Middle frontal gyrus (tissue), 1 donor: ENCODE measurements around the gene ROR2.
"Not testable (repeated sequence)": the region's sequence is repeated elsewhere in the genome, so short reads cannot be mapped to it uniquely, and the experiment has no call there.

Experiments used
- DNase-seq: peaks from one replicate; pipeline ENCODE4 v3.0.0-alpha.2; 2015; ENCODE audit warnings: low spot score; ENCODE audit errors: extremely low spot score

ROR2 gene

DNA sequence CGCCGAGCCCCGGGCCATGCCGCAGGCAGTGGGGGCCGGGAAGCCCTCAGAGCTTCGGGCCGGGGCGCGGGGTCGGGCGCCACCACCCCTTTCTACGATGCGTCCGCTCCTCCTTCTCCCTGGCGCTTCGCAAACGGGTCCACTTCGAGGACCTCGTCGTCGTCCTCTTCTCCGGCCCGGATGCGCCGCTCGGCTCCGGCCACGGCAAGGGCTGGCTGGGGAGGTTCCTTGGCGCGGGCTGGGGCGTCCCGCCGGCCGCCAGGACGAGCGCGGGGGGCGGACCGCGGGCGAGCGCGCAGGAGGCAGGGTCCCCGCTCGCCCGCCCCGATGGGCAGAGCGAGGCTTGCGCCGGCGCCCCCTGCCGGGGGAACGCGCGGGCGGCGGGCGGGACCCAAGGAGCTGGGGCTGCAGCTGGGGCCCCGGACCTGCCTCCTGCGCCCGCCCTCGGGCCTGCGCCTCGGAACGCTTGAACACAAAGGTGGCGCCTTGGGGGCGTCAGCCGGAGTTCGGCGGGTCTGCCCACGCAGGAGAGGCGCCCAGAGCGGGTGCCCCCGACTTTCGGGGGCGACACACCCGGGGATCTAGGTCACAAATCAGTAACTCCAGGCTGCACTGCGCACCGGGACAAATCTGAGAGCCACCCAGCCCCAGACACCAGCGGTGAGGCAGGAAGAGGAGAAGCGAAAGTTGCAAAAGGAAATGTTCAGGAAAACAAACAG lies at the start of gene ROR2:
Gene ROR2 (minus strand): TSS at position 283 of the 719 bp plus-strand sequence.
- no peak for DNase-seq

DNA sequence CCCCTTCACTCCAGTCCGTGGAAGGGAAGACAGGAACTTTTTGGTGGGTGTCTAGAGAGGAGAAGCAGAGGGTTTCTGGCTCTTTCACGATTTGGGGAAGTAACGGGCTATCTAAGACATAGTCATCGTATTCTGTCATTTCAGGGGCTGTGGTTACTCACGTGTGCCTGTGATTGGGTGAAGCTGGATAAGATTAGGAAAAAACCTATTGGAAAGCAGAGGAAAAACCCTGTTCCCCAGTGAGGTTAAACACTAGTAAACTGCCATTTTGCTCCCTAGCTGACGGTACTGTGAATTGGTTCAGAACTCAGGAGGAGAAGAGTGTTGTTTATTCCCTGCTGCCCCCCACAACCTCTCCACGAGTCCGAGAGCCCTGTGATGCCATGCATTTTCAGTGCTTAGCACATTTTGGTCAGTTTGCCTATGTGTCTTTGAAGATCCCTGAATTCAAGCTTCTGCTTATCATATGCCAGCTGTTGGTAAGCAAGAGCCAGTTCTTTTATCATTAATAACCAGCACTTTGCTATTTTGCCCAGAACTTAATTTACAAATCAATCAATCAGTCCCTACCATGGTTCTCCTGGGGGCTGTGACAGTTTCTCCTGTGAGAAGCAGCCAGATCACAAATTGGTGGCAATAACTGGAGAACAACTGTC lies 45.1 kb upstream of the ROR2 start:
- DNase-seq: no peak

DNA sequence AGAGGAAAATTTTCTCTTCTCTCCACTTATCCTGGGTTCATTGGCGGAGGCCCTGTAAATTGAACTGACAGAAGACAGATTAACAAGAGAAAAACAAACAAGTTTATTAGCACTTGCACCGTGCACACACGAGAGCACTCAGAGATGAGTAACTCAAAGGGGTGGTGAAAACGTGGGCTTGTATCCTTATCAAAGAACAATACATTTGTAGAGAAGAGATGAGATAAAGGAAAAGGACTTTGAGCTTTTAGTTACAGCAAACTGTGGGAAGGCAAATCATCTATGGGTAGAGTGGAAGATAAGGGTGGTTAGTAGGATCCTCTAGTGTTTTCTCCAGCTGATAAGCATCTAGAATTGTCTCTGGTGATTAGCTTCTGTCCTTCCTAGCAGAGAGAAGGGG lies 44.4 kb upstream of the ROR2 start:
- DNase-seq: no peak

DNA sequence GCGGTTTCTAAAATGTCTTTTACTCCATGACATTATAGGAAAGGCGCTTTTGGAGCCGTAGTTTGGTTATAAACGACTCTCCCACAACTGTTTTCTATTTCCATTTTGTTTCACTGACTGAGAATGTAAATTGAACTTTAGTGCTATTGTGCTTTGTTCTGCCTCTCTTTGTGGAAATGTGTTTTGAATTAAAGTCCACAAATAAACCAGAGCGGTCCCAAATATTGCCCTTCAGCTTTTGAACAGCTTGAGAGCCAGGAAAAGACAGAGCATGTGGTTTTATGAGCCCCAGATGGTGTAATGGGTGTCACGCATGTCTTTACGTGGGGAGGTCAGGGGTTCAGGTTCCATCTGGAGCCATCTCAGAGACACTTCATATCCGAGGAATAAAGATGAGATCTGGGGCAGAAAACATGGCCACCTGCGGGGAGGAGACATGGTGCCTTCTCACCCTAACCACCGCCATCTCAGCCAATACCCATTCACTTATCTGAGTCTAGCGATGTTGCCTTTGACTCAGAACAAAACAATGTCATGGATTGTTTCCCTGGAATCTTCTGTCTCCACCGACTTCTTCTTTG lies 42.5 kb upstream of the ROR2 start:
- no peak for DNase-seq

DNA sequence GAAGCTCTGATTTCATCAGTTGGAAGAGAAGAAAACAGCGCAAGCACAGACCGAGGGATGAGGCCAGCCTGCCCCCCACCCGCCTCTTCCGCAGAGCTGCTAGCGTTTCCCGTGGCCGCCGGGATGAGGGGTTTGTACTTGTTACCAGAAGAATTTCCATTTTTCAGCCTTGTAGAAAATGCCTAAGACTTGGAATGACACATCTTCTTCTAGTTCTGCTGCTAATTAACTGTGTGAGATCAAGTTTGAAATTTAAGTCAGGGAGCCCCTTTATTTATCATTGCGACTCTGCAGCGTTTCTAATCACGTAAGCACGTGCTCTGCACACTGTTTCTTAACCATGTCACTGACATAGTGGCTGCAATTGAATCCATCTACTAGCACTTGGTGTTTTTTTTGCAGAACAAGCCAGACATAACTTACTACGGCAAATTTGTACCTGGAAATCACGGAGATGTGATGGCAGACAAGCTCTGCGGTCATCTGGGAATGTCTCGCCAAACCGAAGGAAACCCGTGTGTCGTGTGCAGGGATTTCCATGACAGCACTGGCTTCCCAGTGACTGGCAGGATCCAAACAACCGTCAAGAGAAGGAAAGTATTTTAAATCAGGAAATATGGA lies 41.8 kb upstream of the ROR2 start:
- DNase-seq: no peak

DNA sequence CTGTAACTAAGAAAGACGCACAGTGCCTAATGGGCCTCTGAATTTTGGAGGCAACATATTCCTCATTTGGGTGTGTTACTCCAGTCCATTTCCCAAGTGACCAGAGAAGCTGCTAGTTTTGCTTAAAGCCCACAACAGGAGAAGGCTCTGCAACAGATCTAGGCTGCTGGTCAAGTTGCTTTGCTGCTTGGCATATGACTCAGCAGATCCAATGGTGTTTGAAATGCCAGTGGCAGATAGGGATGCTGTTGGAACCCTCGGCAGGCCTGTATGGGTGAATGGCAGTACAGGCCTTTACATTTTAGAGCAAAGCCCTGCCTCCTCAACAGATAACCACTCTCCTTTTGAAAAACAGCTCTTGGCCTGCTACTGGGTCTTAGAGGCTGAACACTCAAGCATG lies 36.2 kb upstream of the ROR2 start:
- DNase-seq: no peak

DNA sequence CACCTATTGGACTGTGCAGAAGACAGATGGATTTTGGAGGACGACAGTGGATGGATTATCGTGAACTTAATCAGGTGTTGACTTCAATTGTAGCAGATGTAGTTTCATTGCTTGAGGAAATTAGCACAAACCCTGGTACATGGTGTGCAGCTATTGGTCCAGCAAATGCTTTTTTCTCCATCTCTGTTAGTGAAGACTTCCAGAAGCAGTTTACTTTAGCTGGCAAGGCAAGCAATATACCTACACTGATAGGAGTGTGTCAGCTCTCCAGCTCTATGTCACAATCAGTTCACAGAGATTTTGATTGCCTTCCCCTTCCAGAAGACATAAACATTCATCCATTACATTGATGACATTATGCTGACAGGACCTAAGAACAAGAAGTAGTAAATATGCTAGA lies 35.7 kb upstream of the ROR2 start:
- DNase-seq: no peak

DNA sequence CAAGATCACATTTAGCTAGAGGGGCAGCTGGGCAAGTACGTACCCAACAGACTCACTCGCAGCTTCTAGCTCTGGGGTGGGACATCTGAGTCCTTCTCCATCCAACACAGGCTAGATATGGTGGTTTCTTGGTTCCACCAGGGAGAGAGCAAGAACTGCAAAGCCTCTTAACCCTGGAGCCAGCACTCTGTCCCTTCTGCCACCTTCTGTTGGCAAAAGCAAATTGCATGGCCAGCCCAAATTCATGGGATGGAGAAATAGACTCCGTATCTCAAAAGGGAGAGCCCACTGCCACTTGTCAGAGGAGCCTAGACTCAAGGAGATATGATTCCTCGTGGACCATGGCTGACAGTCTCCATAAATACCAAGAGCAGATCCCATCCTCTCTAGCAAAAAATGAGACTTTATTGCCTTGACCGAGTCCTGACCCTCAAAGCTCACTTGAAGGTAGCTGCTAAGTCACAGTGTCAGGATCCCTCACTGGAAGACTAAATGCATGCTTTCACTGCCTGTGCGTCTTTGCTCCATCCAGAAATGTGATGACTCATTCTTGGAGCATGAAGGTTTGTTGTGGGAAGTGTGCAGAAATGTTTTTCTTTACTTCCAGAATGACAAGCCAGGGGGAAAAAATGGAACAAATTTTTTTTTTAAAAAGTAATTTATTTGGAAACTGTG lies 28.8 kb upstream of the ROR2 start:
- DNase-seq: no peak

DNA sequence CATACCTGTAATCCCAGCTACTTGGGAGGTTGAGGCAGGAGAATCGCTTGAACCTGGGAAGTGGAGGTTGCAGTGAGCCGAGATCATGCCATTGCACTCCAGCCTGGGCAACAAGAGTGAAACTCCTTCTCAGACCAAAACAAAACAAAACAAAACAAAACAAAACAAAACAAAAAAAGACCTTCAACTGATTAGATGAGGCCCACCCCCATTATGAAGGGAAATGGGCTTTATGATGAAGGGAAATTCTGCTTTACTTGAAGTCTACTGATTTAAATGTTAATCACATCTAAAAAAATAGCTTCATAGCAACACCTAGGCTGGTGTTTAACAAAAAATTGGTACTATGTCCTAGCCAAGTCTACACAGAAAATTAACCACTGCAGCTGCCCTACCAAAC lies 25.2 kb upstream of the ROR2 start:
- not testable (repeated sequence) for DNase-seq

DNA sequence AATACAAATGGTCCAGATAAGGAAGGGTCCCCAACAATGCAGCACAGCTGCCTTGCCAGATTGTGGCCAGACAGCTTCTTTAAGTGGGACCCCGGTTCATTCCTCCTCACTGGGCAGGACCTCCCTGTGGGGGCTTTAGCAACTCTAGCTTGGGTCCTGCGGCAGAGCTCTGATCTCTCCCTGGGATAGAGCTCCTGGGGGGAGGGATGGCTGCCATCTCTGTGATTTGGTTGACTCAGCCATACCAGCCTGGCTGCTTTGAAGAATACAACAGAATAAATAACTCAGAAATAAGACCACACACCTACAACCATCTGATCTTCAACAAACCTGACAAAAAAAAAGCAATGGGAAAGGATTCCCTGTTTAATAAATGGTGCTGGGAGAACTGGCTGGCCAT lies 22.7 kb upstream of the ROR2 start:
- no peak for DNase-seq

DNA sequence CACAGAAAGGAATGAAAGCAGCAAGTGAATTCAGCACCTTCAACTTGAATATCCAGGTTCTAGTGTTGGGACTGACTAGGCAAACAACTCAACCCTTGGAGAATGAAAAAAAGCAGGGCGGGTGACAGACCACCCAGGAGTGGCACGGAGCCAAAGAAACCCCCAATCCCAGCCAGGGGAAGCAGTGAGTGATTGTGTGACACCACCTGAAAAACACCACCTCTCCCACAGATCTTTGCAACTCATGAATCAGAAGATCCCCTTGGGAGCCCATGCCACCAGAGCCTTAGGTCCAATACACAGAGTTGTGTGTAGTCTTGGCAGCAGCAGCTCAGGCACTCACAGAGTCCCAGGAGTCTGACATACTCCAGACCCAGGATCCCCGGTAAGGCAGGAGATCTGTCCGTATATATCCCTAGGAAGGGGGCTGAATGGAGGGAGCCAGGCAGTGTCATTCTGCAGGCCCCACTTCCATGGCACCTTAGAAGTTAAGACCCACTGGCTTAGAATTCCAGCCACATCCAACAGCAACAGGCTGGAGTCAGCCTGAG lies 22.1 kb upstream of the ROR2 start:
- no peak for DNase-seq

DNA sequence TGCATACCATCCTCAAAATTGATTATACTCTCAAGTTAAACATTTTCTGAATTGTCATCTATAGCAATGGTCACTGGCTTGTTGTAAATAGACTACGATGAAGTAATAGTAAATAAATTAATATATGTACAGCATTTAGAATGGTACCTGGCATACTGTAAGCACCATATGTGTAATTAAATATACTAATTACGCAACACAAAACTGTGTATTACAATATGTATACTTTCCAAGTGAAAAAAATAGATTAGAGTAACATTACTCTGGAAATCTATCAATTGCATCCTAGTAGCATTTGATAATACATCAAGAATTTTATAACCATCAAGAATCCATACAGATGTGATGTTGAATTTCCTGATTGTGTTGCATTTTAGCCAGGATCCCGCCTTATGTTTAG lies 17.2 kb upstream of the ROR2 start:
- no peak for DNase-seq

DNA sequence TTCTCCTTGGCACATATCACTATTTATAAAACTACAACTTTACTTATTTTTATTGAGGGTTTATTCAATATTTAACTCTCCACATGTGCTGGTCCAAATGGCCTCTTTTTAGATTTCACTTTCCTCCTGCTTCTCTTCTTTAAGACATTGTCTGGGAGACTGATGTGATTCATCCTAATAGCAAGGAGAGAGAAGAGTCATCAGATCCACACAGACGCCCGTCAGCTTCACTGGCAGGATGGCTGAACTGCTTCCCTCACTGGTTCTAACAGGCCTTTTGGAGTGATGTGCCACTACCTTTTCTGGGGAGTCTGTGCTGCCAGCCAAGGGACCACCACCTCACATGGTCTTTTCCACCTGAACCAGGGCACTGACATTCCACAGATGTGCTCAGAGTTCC lies 16.5 kb upstream of the ROR2 start:
- no peak for DNase-seq

DNA sequence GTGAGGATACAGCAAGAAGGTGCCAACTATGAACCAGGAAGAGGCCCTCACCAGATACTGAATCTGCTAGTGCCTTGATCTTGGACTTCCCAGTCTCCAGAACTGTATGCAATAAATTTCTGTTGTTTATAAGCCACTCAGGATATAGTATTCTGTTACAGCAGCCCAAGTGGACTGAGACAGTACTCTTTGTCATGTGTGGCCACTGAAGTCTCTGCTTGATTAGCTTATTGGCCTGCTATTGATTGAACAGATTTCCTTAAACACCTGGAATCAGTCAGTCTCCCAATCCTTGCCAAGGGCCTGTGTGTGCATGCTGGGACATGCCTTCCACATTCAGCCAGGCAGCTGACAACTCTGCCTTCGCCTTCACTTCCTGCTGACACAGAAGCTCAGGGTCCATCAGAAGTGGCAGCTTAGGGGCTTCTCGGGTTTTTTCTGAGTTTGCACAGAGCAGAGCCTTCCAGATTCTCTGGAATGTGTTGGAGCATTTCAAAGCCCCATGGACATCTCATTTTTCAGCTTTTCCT lies 13.7 kb upstream of the ROR2 start:
- no peak for DNase-seq

DNA sequence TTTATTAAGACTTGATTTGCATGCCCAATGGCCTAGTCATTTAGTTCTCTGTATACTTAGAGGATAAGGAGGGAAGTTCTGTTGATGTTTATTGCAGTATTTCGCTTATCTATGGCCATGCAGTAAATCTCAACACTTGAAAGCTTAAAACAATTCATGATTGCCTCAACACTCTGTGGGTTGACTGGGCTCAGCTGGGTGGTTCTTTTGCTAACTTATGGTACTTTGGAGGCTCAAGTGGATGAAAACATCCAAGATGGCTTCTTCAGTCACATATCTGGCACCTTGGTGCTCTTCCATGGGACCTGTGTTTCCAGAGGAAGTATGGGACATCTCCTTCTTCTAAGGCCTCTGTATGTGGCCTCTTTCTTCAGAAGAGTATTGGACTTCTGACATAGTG lies 10.3 kb upstream of the ROR2 start:
- DNase-seq: no peak

DNA sequence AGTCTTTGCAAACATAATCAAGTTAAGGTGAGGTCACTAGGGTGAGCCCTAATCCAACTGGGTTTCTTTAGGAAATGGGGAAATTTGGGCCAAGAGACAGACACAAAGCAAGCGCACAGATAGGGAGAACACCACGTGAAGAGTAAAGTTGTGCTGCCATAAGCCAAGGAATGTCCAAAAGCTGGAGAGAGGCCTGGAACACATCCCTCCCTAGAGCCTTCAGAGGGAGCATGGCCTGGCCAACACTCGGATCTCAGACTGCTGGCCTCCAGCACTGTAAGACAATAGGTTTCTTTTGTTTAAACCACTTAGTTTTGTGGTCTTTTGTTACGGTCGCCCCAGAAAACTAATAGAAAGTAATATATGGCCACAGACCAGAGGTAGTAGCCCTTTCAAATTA lies 8.1 kb upstream of the ROR2 start:
- no peak for DNase-seq

DNA sequence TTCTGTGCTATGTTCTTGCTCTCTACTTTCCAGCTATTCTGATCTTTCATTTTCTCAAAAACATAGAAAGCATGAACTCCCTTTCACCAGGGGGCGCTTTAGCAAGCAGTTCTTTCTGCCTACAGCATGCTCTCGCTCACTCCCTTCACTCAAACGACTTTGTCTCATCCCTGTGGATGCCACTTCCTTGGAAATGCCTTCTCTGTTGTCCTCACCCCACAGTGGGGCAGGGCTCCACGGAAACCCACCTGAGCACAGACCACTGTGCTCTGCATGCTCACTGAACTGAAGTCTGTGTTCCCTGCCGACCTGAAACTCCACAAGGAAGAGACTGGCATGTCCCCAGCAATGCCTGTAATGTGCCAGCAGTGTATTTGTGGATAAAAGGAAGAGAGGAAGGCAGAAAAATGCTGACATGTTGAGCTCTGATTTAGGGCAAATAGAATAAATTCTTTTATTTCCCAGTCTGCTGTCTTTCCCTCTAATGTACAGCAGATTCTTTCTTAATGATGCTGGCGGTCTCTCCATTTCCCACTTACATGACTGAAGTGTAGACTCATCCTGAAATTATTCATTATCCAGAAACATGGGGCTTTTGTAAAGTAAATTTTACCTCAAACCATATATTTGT lies 4.9 kb upstream of the ROR2 start:
- no peak for DNase-seq

DNA sequence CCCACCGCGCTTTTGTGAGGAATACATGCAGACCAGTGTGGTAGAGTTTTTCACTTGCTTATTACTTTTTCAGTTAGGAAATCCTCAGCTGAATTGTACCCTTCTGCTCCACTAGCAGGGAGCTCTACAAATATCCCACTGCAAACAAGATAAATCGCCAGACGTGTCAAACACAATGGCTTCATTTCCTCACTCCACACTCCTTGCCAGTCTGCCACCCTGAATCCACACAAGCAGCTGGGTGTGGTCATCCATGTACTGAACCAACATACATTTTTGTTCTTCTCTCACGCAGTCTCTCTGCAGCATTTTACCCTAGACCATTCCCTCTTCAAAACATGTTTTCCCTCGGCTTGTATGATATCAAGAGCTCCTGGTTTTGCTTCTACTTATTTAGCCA lies 3.7 kb upstream of the ROR2 start:
- no peak for DNase-seq

DNA sequence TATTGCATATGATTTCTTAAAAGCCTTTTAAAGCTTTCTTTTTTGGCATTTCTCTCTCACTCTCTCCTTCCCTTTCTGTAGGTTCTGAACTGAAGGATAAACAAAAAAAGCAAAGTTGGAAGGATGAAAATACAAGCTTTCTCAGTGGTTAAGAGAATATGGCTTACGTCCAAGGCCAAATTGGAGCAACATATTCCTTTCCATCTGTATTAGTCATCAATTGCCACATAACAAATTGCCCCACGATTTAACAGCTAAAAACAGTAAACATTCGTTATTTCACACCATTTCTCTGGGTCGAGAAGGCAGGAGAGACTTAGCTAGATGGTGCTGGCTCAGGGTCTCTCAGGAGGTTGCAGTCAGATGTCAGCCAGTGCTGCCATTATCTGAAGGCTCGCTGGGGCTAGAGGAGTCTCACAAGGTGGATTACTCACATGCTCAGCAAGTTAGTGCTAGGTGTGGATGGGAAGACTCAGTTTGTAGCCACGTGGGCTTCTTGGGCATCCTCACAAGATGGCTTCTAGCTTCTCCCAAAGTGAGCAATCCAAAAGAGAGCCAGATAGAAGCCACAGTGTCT lies 2.0 kb upstream of the ROR2 start:
- DNase-seq: no peak

DNA sequence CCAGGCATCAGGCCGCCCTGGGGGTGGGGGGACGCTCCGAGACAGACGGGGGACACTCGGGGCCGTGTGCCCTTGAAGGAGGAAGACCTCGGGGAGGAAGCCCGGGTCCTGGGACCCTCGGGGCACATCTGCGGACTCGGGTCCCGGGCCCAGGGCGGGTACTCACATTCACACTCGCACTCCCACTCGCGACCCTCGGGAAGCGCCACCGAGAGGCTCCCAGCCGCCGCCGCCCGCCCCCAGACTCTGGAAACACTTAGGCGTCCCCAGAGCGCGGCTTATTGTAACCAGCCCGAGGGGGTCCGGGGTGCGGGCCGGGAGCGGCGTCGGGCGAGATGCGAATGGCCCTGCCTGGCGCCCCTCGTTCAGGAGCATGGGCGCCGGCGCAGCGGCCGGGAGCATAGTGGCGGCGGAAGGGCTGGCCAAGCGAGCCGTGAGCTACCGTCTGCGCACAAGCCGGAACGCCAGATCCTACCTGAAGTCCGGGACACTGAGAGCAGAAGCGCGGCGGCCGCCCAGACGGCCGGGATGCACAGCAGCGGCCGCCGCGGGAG lies 559 bp downstream of the ROR2 start:
- DNase-seq: no peak
